ENCODE measurements around the gene DNALI1.
"Not testable (repeated sequence)": the region's sequence is repeated elsewhere in the genome, so short reads cannot be mapped to it uniquely, and the experiment has no call there.

Gene DNALI1

DNA sequence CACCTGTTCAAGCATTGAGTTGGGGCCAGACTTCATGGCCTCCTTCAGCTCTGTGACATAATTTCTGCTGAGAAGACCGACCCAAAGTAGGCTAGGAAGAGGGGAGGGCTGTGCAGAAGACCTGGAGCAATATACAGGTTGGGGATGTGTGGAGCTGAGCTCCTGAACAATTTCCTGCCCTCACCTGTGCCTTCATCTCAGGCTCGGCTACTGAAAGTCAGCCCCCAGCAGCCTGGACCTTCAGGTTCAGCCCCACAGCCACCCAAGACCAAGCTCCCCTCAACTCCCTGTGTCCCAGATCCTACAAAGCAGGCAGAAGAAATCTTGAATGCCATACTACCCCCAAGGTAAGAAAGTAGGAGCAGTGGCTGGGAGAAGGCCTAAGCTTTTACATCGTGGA is 662 bp downstream of the DNALI1 start:
- no peak for DNase-seq

DNA sequence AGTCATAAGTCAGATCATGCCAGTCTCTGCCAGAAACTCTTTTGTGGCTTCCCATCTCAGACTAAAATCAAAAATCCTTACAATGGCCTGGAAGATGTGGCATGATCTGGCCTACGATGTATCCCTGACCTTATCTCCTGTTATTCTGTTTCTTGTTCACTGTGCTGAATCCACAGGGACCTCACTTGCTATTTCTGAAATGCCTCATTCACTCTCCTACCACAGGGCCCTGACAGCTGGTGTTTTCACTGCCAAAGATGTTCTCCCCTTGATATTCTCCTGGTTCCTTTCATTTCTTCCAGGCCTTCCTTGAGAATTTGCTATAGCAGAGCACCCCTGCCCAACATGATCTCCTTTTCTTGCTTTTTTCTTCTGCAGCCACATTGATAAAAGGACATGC is 1.7 kb downstream of the DNALI1 start:
- DNase-seq = no peak

- DNase-seq = no peak
Observed at GRCh38 chr1:37559080-37559479, 2.3 kb downstream of the DNALI1 start.

GRCh38 chr1:37559957-37560379 is 3.2 kb downstream of the DNALI1 start:
- not testable (repeated sequence) for DNase-seq

DNA sequence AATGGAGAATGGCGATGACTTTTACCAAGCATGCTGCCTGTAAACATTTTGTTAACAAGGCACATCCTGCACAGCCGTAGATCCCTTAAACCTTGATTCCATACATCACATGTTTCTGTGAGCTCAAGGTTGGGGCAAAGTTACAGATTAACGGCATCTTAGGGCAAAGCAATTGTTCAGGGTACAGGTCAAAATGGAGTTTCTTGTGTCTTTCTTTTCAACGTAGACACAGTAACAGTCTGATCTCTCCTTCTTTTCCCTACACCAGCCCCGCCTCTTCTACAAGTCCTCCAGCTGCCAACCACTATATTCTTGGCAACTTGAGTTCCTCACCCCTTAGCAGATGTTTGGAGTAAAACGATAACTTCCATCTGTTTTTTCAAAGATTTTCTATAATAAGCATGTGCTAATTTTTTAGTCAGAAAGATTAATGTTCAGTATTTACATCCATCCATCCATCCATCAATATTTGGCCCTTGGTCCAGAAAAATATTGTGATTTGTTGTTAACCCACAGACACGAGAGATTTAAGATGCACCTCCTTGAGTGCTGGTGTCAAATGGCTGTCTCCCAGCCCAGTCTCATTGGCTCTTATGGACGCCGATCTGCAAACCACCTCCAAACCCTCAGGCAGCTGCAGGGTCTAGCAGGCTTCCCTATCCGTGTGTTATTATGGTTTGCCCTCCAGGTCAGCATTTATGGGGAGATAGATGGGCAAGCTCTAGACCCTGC is 3.8 kb downstream of the DNALI1 start:
- DNase-seq = no peak

DNA sequence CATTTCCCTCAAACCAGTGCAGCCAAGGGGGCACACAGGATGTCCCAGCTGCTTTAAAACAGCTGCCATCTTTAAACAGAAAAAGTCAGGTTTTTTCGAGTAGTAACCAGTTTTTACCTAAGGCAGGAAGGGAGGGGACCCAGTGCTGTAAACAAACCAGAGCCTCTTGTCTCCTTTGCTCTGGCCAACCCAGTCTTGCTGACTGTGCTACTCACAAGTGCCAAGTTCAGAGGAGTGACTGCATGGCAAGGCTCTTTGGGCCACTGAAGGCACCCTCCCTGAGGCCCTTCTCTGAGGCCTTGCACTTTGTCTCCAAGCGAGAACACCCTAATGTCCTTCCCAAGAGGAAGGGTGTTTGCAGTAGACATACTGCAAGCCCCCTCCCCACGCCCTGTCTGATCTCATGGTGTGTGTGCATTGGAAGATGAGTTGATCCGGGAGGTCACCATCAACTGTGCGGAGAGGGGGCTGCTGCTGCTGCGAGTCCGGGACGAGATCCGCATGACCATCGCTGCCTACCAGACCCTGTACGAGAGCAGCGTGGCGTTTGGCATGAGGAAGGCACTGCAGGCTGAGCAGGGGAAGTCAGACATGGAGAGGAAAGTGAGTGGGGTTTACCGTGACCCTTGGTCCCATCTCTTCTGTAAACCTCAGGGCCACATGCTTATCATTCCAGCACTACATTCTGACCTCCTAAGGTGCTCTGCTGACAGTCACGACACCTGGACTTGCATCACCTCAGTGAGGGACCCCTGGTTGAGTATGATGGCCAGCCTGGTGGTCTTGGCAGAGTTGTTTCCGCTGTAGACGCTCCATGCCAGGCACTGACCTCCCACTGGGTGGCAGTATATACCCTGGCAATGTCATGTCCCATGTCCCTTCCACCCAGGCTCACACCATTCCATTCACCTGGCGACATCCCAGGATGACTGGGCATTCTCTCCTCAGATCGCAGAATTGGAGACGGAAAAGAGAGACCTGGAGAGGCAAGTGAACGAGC is 4.7 kb downstream of the DNALI1 start:
- no peak for DNase-seq

GRCh38 chr1:37562984-37563383 is 6.2 kb downstream of the DNALI1 start:
- DNase-seq = no peak

DNA sequence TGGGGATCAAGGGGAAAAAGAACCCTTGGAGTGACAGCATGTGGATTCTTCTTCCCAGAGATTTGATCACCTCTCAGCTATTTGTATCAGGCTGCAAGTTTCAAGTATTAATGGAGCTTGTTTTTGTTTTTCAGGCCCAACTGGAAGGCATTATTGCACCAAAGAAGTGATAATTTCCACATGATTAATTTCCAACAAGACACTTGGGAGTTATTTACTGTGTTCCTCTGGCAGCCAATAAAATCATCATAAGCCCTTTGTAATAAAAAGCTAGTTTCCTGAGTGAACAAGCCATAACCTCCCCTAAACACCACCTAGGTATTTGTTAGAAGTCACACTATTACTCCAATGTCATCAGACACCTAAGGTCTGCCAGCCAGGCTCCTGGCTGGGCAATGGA is 8.2 kb downstream of the DNALI1 start:
- no peak for DNase-seq

DNA sequence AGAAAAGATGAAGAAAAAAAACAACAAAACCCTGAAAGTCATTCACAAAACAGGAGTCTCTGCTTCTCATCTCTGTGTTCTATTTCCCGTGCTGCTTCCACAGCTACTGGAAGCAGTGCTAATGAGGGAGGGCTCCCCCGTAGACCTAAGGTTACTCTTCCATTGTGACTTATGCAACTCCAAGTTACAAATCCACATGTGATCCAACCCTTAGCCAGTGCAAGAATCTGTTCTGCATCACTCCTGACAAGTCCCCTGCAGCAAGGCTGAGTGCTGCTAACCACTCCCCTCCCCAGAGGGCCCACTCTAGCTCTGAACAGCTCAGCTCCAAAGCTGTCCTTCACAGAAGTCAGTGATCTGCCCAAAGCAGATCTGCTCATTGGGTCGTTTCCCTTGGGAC is 10.3 kb downstream of the DNALI1 start:
- DNase-seq = no peak

- DNase-seq = no peak
Observed at GRCh38 chr1:37570528-37571334, 14.0 kb downstream of the DNALI1 start.

- DNase-seq = no peak
Observed at GRCh38 chr1:37574834-37575480, 18.2 kb downstream of the DNALI1 start.

- no peak for DNase-seq
Observed at GRCh38 chr1:37575692-37576091, 19.0 kb downstream of the DNALI1 start.

DNA sequence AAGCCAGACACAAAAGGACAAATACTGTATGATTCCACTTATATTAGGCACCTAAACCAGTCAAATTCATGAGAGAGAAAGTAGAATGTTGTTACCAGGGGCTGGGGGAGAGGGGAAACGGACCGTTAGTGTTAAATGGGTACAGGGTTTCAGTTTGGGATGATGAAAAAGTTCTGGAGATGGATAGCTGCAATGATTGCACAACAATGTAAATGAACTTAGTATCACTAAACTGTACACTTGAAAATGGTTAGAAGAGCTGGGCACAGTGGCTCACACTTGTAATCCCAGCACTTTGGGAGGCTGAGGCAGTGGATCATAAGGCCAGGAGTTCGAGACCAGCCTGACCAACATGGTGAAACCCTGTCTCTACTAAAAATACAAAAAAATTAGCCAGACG is 27.8 kb downstream of the DNALI1 start:
- not testable (repeated sequence) for DNase-seq

GRCh38 chr1:37588939-37589338 is 32.2 kb downstream of the DNALI1 start:
- no peak for DNase-seq

GRCh38 chr1:37593726-37594125 is 37.0 kb downstream of the DNALI1 start:
- DNase-seq = no peak

DNA sequence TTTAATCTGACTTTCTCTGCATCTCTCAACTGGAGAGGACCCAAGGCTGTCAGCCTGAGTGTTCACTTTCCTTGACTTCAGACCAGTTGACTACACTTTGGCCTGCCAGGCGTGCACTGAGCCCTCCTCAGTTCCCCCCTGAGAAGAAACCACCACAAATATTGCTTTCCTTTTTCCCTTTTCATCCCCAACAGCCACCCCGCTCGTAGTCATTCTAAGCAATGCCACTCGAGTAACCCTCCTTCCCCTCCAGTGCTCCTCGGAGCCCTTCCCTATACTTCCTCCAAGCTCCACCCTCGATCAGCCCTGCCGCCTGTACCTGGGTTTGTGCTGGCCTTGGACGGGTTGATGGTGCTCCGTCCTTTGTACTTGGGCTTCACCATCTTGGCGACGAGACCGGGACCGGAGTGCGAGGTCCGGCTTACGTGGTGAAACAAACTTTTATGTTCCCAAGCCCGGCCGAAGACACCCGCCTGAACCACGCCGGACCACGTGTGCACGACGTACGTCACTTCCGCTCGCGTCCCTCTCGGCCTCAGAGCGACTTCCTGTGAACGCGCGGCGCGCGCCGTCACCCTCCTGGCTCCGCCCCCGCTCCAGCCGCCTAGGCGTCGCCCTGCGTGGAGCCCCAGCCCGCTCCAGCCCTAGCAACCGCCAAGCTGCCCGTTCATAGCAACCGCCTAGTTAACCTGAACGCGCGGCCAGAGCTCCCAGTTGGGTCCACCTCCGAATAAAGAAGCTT is 38.9 kb downstream of the DNALI1 start, which contains the start of gene GNL2:
GNL2 (minus strand) TSS at position 498 of the 742 bp plus-strand sequence; CDS start at position 383, 115 bp downstream.
- DNase-seq = peak; percentile 72

- no peak for DNase-seq
Observed at GRCh38 chr1:37596182-37596667, 39.5 kb downstream of the DNALI1 start.

GRCh38 chr1:37599940-37600339 is 43.2 kb downstream of the DNALI1 start:
- no peak for DNase-seq

GRCh38 chr1:37601441-37601840 is 44.7 kb downstream of the DNALI1 start:
- DNase-seq = no peak

DNA sequence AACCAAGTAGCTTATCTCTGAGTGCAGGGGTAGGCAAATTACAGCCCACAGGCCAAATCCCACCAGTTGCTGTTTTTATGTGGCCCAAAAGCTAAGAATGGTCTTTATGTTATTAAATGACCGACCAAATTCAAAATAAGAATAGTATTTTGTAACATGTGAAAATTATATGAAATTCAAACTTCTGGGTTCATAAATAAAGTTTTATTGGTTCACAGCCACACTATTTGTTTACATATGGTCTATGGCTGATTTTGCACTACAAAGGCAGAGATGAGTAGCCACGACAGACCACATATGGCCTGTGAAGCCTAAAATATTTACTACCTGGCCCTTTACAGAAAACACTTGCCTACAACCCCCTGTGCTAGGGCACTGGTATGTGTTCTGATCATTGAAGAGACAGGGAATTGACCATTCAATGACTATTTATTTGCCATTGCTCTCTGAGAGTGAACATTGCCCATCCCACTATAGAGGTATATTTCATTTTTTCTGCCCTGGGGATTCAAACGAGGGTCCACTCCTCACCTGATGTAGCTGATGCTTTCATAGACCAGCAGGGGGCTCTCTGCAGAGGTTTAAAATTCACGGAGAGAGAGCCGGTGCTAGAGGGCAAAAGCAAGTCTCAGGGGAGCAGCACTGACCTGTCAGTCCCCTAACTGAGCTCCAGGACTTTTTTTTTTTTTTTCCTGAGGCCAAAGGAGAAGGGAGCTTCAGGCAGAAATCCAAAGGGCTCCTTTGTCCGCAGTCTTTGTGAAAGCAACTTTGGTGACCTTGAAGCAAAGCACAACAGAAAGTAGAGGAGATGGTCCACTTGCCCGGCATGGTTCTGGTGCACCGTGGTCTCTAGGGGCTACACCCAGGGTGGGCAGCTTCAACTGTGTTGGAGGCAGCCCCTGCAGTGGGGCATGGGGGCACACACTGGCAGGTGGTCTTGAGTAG is 46.3 kb downstream of the DNALI1 start:
- DNase-seq = no peak

Measured in NCI-H748 treated with DMSO at 0.1 percent for 48 hours (cell line).